ENCODE data around the gene ZNF200. TPM values are rescaled to one million over a fixed set of nuclear protein-coding genes. Genes with fewer than 3 reads are reported as not detected.
"Not testable (repeated sequence)": the region's sequence is repeated elsewhere in the genome, so short reads cannot be mapped to it uniquely, and the experiment has no call there.

ZNF200 gene
- total and polyA plus RNA-seq, 5 donors = 2.9 to 7.9 (median 5.5) TPM

GRCh38 chr16:3271281-3271680, 36.3 kb upstream of the ZNF200 start:
- H3K4me1 ChIP-seq (ENCODE audit: control insufficient read depth, insufficient read depth, low read length); intact Hi-C loops (cut with DNase I); H3K27me3 ChIP-seq (ENCODE audit: control insufficient read depth, insufficient read depth); H3K9me3 ChIP-seq (ENCODE audit: control insufficient read depth, low read length); DNase-seq; ATAC-seq; H3K27ac ChIP-seq (ENCODE audit: low read length); H3K4me3 ChIP-seq (ENCODE audit: low read length): not testable (repeated sequence)
- 94% methylated on average over 22 of the region's 22 CpGs for WGBS

GRCh38 chr16:3270718-3271117, 35.8 kb upstream of the ZNF200 start:
- ATAC-seq; H3K9me3 ChIP-seq (ENCODE audit: control insufficient read depth, low read length); DNase-seq; H3K27me3 ChIP-seq (ENCODE audit: control insufficient read depth, insufficient read depth); H3K4me1 ChIP-seq (ENCODE audit: control insufficient read depth, insufficient read depth, low read length); intact Hi-C loops (cut with DNase I); H3K27ac ChIP-seq (ENCODE audit: low read length); H3K4me3 ChIP-seq (ENCODE audit: low read length): not testable (repeated sequence)
- WGBS = 77% methylated on average over 5 of the region's 5 CpGs

GRCh38 chr16:3268294-3268693, 33.3 kb upstream of the ZNF200 start:
- Histone ChIP-seq H3K27me3 (ENCODE audit: control insufficient read depth, insufficient read depth) (no peaks in the 10 kb centered on the region), H3K4me3 (ENCODE audit: low read length) (no peak overlapping the region), H3K9me3 (ENCODE audit: control insufficient read depth, low read length) (no peaks in the 10 kb centered on the region), H3K4me1 (ENCODE audit: control insufficient read depth, insufficient read depth, low read length) (peaks cover 1% of the 10 kb centered on the region), H3K27ac (ENCODE audit: low read length) (no peak overlapping the region)
- DNase-seq (no peak), ATAC-seq (no peak)
- WGBS = 83% methylated on average over 1 of the region's 1 CpG
- intact Hi-C loops (cut with DNase I) = no loop called here

GRCh38 chr16:3266873-3267537, 32.0 kb upstream of the ZNF200 start:
- H3K27ac ChIP-seq (ENCODE audit: low read length) = no peak overlapping the region
- DNase-seq (peak in 1 of 3 donors; percentile 21), ATAC-seq (no peak)
- peaks cover 4% of the 10 kb centered on the region for H3K4me1 ChIP-seq (ENCODE audit: control insufficient read depth, insufficient read depth, low read length)
- intact Hi-C loops (cut with DNase I) = no loop called here
- H3K4me3 ChIP-seq (ENCODE audit: low read length) = no peak overlapping the region
- WGBS = 61% methylated on average over 5 of the region's 5 CpGs
- no peaks in the 10 kb centered on the region for H3K9me3 ChIP-seq (ENCODE audit: control insufficient read depth, low read length)
- no peaks in the 10 kb centered on the region for H3K27me3 ChIP-seq (ENCODE audit: control insufficient read depth, insufficient read depth)

- H3K4me3 ChIP-seq (ENCODE audit: low read length) = peak overlapping the region; percentile 65
- WGBS = 1% methylated on average over 77 of the region's 77 CpGs
- peaks cover 4% of the 10 kb centered on the region for H3K4me1 ChIP-seq (ENCODE audit: control insufficient read depth, insufficient read depth, low read length)
- intact Hi-C loops (cut with DNase I) = no loop called here
- DNase-seq (peak; percentile 98 to 99 (median 99)), ATAC-seq (peak; percentile 96)
- H3K9me3 ChIP-seq (ENCODE audit: control insufficient read depth, low read length) = no peaks in the 10 kb centered on the region
- peak overlapping the region; percentile 95 for H3K27ac ChIP-seq (ENCODE audit: low read length)
- no peaks in the 10 kb centered on the region for H3K27me3 ChIP-seq (ENCODE audit: control insufficient read depth, insufficient read depth)
Measured at GRCh38 chr16:3264137-3265036, 29.4 kb upstream of the ZNF200 start.

DNA sequence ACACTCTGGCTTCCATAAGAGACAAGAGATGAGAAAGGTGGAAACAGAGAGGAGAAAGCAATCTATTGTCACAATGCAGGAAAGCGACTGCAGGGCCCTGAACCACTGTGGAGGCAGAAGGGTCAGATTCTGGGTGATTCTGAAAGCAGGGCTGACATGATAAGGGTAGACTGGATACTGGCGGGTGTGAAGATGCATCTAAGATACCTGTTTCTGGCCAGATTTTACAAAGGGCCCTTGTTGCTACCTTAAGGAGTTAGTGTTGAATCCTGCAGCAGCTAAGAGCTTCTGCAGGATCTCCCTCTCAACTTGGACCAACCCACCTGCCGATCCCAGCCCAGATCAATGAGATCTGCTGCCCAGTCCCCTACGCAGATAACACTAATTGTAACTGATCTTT, 27.6 kb upstream of the ZNF200 start:
- H3K4me3 ChIP-seq (ENCODE audit: low read length) = no peak overlapping the region
- no peaks in the 10 kb centered on the region for H3K27me3 ChIP-seq (ENCODE audit: control insufficient read depth, insufficient read depth)
- no peaks in the 10 kb centered on the region for H3K9me3 ChIP-seq (ENCODE audit: control insufficient read depth, low read length)
- intact Hi-C loops (cut with DNase I) = no loop called here
- ATAC-seq = no peak
- no peak for DNase-seq
- peaks cover 4% of the 10 kb centered on the region for H3K4me1 ChIP-seq (ENCODE audit: control insufficient read depth, insufficient read depth, low read length)
- WGBS = 95% methylated on average over 4 of the region's 4 CpGs
- H3K27ac ChIP-seq (ENCODE audit: low read length) = no peak overlapping the region

- no peaks in the 10 kb centered on the region for H3K9me3 ChIP-seq (ENCODE audit: control insufficient read depth, low read length)
- DNase-seq (no peak), ATAC-seq (no peak)
- intact Hi-C loops (cut with DNase I) = no loop called here
- H3K27me3 ChIP-seq (ENCODE audit: control insufficient read depth, insufficient read depth) = no peaks in the 10 kb centered on the region
- no peak overlapping the region for H3K4me3 ChIP-seq (ENCODE audit: low read length)
- H3K27ac ChIP-seq (ENCODE audit: low read length) = no peak overlapping the region
- H3K4me1 ChIP-seq (ENCODE audit: control insufficient read depth, insufficient read depth, low read length) = peaks cover 2% of the 10 kb centered on the region
- 84% methylated on average over 8 of the region's 8 CpGs for WGBS
Measured at GRCh38 chr16:3259836-3260235, 24.9 kb upstream of the ZNF200 start.

GRCh38 chr16:3256866-3257465, 22.0 kb upstream of the ZNF200 start:
- intact Hi-C loops (cut with DNase I) = no loop called here
- Histone ChIP-seq H3K27ac (ENCODE audit: low read length) (no peak overlapping the region), H3K4me3 (ENCODE audit: low read length) (no peak overlapping the region), H3K9me3 (ENCODE audit: control insufficient read depth, low read length) (no peaks in the 10 kb centered on the region), H3K27me3 (ENCODE audit: control insufficient read depth, insufficient read depth) (no peaks in the 10 kb centered on the region), H3K4me1 (ENCODE audit: control insufficient read depth, insufficient read depth, low read length) (no peaks in the 10 kb centered on the region)
- DNase-seq (no peak), ATAC-seq (peak in 1 of 2 donors; percentile 23)
- WGBS = 75% methylated on average over 9 of the region's 9 CpGs

DNA sequence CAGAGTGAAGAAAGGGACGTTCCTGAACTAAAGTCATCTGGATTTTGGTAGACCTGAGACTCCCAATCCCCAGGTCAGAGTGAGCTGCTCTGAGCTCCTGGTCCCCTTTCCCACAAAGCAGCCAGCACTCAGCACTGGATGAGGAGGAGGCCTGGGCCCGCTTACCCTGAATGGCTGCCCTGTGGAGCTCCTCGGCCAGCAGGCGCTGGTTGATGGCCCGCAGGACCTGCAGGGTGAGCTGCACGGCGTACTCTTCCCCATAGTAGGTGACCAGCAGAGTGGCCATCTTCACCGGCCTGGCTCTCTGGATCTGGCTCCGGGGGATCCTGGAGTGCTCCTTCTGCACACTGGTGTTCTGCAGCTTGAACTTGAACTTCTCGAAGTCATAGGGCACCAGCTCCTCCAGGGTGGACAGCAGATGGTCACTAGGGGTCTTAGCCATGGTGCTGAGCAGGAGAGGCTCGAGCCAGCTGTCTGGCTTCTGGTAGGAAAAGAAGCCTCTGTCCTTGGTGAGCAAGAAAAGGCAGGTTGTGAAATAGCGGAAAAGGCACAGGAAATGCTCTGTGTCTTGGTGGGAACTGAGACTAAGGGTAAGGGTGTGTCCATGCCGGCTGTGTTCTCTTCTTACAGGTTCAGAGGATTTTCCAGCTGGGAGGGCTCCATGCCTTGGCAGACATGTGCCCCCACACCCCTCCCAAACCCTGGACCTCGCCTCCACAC, 21.3 kb upstream of the ZNF200 start, which contains the start of gene MEFV:
TSS of gene MEFV (minus strand) at position 488 of the 720 bp plus-strand sequence. CDS start at position 442, 46 bp downstream.
- no peak for DNase-seq
- Histone ChIP-seq H3K4me1 (ENCODE audit: control insufficient read depth, insufficient read depth, low read length) (no peaks in the 10 kb centered on the region), H3K4me3 (ENCODE audit: low read length) (no peak within 1 kb of the TSS), H3K27ac (ENCODE audit: low read length) (no peak within 1 kb of the TSS), H3K27me3 (ENCODE audit: control insufficient read depth, insufficient read depth) (no peaks in the 10 kb centered on the region), H3K9me3 (ENCODE audit: control insufficient read depth, low read length) (no peaks in the 10 kb centered on the region)
- 74% methylated on average over 14 of the region's 14 CpGs for WGBS
- intact Hi-C loops (cut with DNase I) = no loop called here
- peak; percentile 45 to 54 for ATAC-seq

- Histone ChIP-seq H3K27ac (ENCODE audit: low read length) (no peak overlapping the region), H3K27me3 (ENCODE audit: control insufficient read depth, insufficient read depth) (no peaks in the 10 kb centered on the region), H3K4me1 (ENCODE audit: control insufficient read depth, insufficient read depth, low read length) (no peaks in the 10 kb centered on the region), H3K9me3 (ENCODE audit: control insufficient read depth, low read length) (no peaks in the 10 kb centered on the region), H3K4me3 (ENCODE audit: low read length) (no peak overlapping the region)
- DNase-seq (no peak), ATAC-seq (no peak)
- WGBS = 44% methylated on average over 35 of the region's 35 CpGs
- intact Hi-C loops (cut with DNase I) = no loop called here
Measured at GRCh38 chr16:3254309-3254708, 19.4 kb upstream of the ZNF200 start.
